Lung (tissue), 12 donors: Measurements from ENCODE around the gene NGFR. TPM values are rescaled to one million over a fixed set of nuclear protein-coding genes. Genes with fewer than 3 reads are reported as not detected.

Experiments used
- ATAC-seq: fragments of 200-7000 bp; cut with Tn5 transposase; one replicate; pipeline ENCODE4 v1.9.1; 2020; ENCODE audit warnings: moderate number of reproducible peaks; ENCODE audit not compliant: insufficient read depth, low FRiP score
- DNase-seq, 3 donors: peaks; one replicate each; pipeline ENCODE4 v3.0.0-alpha.2; 2013 to 2017
- H3K27ac ChIP-seq, 2 donors: one replicate each; pipeline ENCODE4 v1.5.1; 2013; ENCODE audit warnings: mild to moderate bottlenecking in 2 of 2, moderate library complexity in 2 of 2, control low read depth in 1 of 2, inconsistent platforms in 1 of 2, low read depth in 1 of 2, low read length in 1 of 2
- H3K27me3 ChIP-seq, 3 donors: one replicate each; pipeline ENCODE4 v1.5.1; 2013; ENCODE audit warnings: low read length in 2 of 3; ENCODE audit not compliant: control insufficient read depth in 3 of 3, insufficient read depth in 3 of 3
- H3K36me3 ChIP-seq, 4 donors: one replicate each; pipeline ENCODE4 v1.5.1; 2013; ENCODE audit warnings: low read length in 4 of 4, mild to moderate bottlenecking in 1 of 4, moderate library complexity in 1 of 4; ENCODE audit not compliant: control insufficient read depth in 4 of 4, insufficient read depth in 4 of 4
- H3K4me1 ChIP-seq, 5 donors: one replicate each; pipeline ENCODE4 v1.5.1; 2013; ENCODE audit warnings: low read length in 5 of 5, mild to moderate bottlenecking in 2 of 5, moderate library complexity in 1 of 5; ENCODE audit not compliant: control insufficient read depth in 5 of 5, insufficient read depth in 5 of 5
- H3K4me3 ChIP-seq: one replicate; pipeline ENCODE4 v1.5.1; 2013; ENCODE audit warnings: mild to moderate bottlenecking, control low read depth, moderate library complexity
- H3K9ac ChIP-seq, 2 donors: one replicate each; pipeline ENCODE4 v1.5.1; 2013; ENCODE audit warnings: low read length in 2 of 2, control low read depth in 1 of 2; ENCODE audit not compliant: insufficient read depth in 1 of 2
- H3K9me3 ChIP-seq, 4 donors: one replicate each; pipeline ENCODE4 v1.5.1; 2013; ENCODE audit warnings: low read length in 3 of 4, mild to moderate bottlenecking in 1 of 4, moderate library complexity in 1 of 4; ENCODE audit not compliant: control insufficient read depth in 4 of 4, insufficient read depth in 3 of 4
- WGBS, 2 donors: extraction: QIAGEN DNeasy Blood & Tissue Kit; methylation state at CpG; one replicate each; pipeline ENCODE4 v1.1.7; 2013; 5-methylcytosine and 5-hydroxymethylcytosine counted together
- polyA plus RNA-seq, 2 donors: library from polyadenylated mRNA; stranded (reverse); fragments of 200-250 nt; gene quantifications; one replicate each; pipeline ENCODE4 v1.2.1, GENCODE V29; 2013
- total RNA-seq, 2 donors: library from RNA; depleted of rRNA in 1 of 2; stranded (reverse); fragments of >200 nt in 1 of 2; gene quantifications; one replicate each; pipeline ENCODE4 v1.2.1, GENCODE V29; 2014 to 2021
- TF ChIP-seq, protein P1 (sequence below): IDR thresholded peaks from 2 replicates; pipeline ENCODE4 v1.5.1; 2012; ENCODE audit warnings: mild to moderate bottlenecking; ENCODE audit errors: control extremely low read depth, extremely low read depth
- donor health status: control.
- donor health status: control.
- donor health status: Bipolar disorder and iron deficiency.
- donor health status: healthy.
- donor health status: DM: yes; HTN: yes; CAD: no.

The NGFR gene
- total and polyA plus RNA-seq, 4 donors = 1.3 to 4.9 (median 3.2) TPM

DNA sequence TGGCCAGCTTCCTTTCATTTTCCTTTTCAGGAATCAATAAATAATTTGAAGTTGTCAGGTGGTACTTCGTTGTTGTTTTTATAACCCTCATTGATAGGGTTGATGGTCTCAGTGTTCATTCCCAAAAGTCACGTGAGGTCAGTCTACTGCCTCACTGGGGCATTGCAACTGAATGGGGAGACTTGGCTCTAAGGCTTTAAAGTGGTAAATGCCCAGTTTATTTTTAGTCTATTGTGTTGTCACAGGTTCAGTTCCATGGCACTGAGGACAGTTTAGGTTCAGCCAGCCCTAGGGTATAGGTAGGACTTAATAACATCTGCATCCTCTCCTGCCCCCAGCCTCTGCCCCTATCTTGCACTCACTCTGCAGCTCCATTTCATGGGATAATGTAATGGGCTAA is 33.5 kb upstream of the NGFR start:
- DNase-seq = no peak
- TF ChIP-seq, protein P1, sequence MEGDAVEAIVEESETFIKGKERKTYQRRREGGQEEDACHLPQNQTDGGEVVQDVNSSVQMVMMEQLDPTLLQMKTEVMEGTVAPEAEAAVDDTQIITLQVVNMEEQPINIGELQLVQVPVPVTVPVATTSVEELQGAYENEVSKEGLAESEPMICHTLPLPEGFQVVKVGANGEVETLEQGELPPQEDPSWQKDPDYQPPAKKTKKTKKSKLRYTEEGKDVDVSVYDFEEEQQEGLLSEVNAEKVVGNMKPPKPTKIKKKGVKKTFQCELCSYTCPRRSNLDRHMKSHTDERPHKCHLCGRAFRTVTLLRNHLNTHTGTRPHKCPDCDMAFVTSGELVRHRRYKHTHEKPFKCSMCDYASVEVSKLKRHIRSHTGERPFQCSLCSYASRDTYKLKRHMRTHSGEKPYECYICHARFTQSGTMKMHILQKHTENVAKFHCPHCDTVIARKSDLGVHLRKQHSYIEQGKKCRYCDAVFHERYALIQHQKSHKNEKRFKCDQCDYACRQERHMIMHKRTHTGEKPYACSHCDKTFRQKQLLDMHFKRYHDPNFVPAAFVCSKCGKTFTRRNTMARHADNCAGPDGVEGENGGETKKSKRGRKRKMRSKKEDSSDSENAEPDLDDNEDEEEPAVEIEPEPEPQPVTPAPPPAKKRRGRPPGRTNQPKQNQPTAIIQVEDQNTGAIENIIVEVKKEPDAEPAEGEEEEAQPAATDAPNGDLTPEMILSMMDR = no peak
- Histone ChIP-seq H3K4me3 (no peak overlapping the region), H3K9me3 (peaks cover 0 to 13% (median 3%) of the 10 kb centered on the region in 4 donors), H3K27me3 (peaks cover 0 to 9% (median 0%) of the 10 kb centered on the region in 3 donors), H3K27ac (no peak overlapping the region), H3K9ac (no peak overlapping the region), H3K4me1 (peaks cover 0 to 18% (median 0%) of the 10 kb centered on the region in 5 donors), H3K36me3 (no peaks in the 10 kb centered on the region)
- 40 to 46% methylated on average over 2 of the region's 2 CpGs for WGBS, 2 donors
- ATAC-seq = no peak

- no peak for ATAC-seq
- no peak for DNase-seq
Measured at GRCh38 chr17:49464049-49464448, 31.0 kb upstream of the NGFR start.

DNA sequence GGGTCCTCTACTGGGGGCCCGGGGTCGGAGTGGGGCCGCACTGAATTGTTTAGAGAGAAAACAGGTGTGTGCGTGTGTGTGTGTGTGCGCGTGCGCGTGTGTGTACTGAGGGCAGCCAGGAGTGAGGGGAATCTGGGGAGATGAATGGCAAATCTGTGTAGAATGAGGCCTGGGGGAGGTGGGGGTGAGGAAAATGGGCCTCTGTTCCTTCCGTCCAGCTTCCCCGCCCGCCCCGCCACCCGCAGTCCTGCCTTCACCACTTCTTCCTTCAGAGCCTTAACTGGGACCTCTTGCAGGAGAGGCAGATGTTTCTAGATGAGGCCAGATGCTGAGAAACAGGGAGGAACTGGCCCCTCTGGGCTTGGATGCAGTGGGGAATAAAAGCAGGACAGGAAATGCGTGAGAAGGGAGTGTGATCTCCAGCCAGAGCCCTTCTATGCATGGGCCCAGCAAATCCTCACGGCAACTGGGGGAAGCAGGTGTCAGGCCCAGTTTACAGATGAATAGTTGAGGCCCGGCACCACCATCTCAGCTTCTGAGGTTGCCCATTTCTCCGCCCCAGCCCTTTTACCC is 29.7 kb upstream of the NGFR start:
- peaks cover 0 to 13% (median 3%) of the 10 kb centered on the region in 4 donors for H3K9me3 ChIP-seq
- peaks cover 0 to 34% (median 5%) of the 10 kb centered on the region in 5 donors for H3K4me1 ChIP-seq
- ATAC-seq = no peak
- TF ChIP-seq, protein P1 = no peak
- peak in 1 of 3 donors; percentile 38 for DNase-seq
- H3K36me3 ChIP-seq = no peaks in the 10 kb centered on the region
- no peak overlapping the region for H3K4me3 ChIP-seq
- 78 to 82% methylated on average over 17 of the region's 17 CpGs for WGBS, 2 donors
- H3K27me3 ChIP-seq = peaks cover 0 to 11% (median 0%) of the 10 kb centered on the region in 3 donors
- H3K27ac ChIP-seq = no peak overlapping the region
- no peak overlapping the region for H3K9ac ChIP-seq

More at GRCh38 chr17:49464049-49464448, 31.0 kb upstream of the NGFR start:
- H3K36me3 ChIP-seq = no peaks in the 10 kb centered on the region
- H3K4me1 ChIP-seq = peaks cover 0 to 25% (median 0%) of the 10 kb centered on the region in 5 donors
- TF ChIP-seq, protein P1 = no peak
- H3K4me3 ChIP-seq = no peak overlapping the region
- H3K9ac ChIP-seq = no peak overlapping the region
- H3K9me3 ChIP-seq = peaks cover 0 to 13% (median 3%) of the 10 kb centered on the region in 4 donors
- WGBS, 2 donors = 91 to 100% methylated on average over 2 of the region's 2 CpGs
- H3K27ac ChIP-seq = no peak overlapping the region
- peaks cover 0 to 11% (median 0%) of the 10 kb centered on the region in 3 donors for H3K27me3 ChIP-seq
